ENCODE data around the gene CPXM2.

Gene CPXM2

GRCh38 chr10:123869020-123869414, 22.6 kb downstream of the CPXM2 start:
- DNase-seq (ENCODE audit: low spot score) = no peak

DNA sequence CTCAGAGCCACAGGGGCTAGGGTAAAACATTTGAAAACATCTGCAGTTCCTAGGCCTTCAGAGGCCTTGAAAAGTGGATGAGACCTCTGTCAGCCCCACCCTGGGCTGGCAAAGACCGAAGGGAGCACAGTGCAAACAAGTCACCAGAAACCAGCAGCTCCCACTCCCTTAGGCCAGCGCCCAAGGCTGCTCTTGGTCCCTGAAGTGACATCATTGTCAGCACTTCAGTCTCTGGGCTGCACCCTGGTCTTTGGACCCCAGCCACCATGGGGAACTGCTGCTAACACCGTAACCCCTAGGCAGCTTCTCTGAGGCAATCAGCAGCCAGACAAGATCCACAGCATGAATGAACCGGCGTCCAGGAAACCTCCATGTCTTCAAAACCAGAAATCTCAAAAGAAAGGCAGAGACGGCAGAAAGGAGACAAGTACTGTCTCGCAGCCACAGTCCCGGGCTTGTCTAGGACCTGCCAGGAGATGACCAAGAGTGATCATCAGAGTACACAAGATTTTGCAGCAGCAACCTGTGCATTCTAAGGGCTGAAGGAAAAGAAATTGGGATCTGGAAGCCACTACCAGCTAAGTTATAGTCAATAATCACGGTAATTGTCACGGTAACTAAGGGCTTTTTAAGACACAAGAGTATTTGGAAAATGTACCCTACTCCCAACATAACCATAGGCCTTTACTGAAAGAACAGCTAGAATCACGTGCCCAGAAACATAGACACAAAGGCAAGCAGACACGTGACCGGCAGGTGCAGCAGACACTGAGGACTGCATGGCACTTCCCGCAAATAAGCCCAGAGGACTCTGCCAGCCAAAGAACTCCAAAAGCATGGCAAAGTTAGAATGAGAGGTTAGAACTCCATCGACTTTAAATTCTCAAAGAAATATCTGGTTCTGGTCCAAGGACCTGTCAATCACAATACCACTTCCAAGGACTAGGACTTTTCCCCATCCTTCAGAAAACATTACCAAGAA, 23.3 kb downstream of the CPXM2 start:
- DNase-seq (ENCODE audit: low spot score) = no peak

DNA sequence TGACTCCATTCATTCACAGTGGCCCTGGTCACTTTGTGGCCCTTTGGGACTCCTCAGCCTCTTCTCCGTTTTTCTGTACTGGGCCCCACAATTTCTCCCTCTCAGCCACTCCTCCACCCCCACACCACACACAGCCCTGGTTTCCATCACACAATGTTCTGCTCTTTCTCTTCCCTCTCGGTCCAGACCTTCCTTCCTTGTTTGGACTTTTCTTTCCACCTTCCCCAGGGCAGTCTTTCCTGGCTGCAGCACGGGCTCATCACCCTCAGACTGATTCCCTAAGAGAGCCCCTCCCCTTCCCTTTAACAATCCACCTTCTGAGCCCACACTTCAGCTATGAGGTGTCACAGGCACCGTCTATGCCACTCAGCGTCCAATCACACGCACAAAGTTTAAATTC, 25.7 kb downstream of the CPXM2 start:
- no peak for DNase-seq (ENCODE audit: low spot score)

- DNase-seq (ENCODE audit: low spot score) = no peak
Measured at GRCh38 chr10:123865350-123865749, 26.3 kb downstream of the CPXM2 start.

DNA sequence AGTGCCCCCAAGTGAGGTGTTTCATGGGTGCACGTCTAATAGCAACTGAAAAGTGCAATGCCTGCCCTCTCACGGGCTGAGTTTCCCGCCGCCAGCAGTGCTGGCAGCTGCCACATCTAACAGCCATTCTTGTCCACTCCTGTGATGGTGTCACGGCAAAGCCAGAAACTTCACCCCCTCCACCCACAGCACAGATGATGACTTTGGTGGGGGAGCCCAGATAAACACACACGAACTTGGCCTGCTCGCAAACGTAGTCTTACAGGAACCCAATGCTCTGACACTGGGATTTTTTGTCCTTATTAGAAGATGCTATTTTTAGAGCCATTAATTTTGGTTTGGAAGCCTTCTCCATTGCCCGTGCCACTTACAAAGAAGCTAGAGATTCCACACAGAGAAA, 26.7 kb downstream of the CPXM2 start:
- no peak for DNase-seq (ENCODE audit: low spot score)

GRCh38 chr10:123863721-123864482, 27.7 kb downstream of the CPXM2 start:
- no peak for DNase-seq (ENCODE audit: low spot score)

GRCh38 chr10:123863183-123863575, 28.4 kb downstream of the CPXM2 start:
- DNase-seq (ENCODE audit: low spot score) = no peak

- no peak for DNase-seq (ENCODE audit: low spot score)
Measured at GRCh38 chr10:123862421-123863182, 29.0 kb downstream of the CPXM2 start.

- no peak for DNase-seq (ENCODE audit: low spot score)
Measured at GRCh38 chr10:123860856-123861255, 30.8 kb downstream of the CPXM2 start.

DNA sequence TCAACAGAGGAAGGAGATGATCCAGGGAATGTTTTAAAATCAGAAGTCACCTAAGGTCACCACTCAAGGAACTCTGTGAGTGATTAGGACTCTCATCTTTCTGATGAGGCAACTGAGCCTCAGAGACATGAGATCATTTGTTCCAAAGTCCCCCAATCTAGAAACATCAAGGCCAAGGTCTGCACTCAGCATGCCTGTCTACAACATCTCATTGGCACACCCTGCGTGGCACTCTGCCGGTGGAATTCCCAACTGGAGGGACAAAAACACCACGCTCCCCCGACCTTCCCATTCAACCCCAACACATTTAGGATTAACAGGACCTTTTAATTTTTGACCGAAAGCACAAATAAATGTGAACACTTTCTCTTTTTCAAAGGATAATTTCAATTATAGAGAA, 31.4 kb downstream of the CPXM2 start:
- no peak for DNase-seq (ENCODE audit: low spot score)

DNA sequence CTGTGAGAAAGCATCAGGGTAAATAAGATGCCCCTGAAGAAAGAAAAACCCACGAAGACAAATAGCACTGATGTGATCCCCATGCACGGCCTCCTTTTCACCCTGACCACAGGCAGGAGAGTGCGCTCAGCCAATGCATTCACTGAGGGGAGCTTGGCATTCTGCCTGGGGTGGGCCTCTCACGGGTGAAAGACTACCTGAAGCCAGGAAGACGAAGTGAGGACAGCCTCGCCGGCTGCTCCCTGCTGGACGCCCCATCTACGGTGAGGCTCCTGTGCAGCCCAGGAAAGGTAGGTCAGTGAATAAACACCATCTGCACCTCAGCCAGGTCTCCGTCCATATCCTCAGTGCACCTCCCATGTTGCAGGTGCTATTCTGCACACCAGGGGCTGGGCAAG, 32.0 kb downstream of the CPXM2 start:
- no peak for DNase-seq (ENCODE audit: low spot score)

- no peak for DNase-seq (ENCODE audit: low spot score)
Measured at GRCh38 chr10:123858907-123859652, 32.5 kb downstream of the CPXM2 start.

DNA sequence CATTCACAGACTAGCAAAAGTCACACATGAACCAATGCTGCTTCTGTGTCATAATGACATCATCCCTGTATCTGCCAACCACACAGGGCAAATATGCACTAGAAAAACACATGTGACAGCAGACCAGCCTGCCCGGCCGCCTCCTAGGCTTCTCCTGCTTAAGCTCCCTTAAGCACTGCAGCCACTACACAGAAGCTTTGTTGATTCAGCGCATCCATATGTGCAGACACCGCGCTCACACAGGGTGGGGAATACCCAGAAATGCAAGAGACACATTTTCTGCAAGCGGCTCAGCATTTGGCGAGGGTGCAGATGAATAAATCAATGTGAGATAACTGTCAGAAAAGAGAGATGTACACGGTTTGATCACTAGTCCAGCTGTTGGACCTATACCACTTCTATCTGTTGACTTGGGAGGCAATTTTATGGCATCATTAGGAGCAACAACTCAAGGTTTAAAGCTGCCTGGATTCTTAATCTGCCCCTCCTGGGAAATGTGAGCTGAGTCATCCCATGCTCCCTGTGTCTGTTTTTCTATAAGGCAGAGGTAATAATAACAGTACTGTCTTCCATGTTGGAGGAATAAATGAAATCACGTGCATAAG, 33.4 kb downstream of the CPXM2 start:
- DNase-seq (ENCODE audit: low spot score) = no peak

- no peak for DNase-seq (ENCODE audit: low spot score)
Measured at GRCh38 chr10:123857616-123858015, 34.0 kb downstream of the CPXM2 start.

- DNase-seq (ENCODE audit: low spot score) = no peak
Measured at GRCh38 chr10:123855008-123855684, 36.5 kb downstream of the CPXM2 start.

- DNase-seq (ENCODE audit: low spot score) = no peak
Measured at GRCh38 chr10:123854498-123854897, 37.1 kb downstream of the CPXM2 start.

- no peak for DNase-seq (ENCODE audit: low spot score)
Measured at GRCh38 chr10:123854003-123854402, 37.6 kb downstream of the CPXM2 start.

GRCh38 chr10:123852411-123852951, 39.1 kb downstream of the CPXM2 start:
- DNase-seq (ENCODE audit: low spot score) = no peak

DNA sequence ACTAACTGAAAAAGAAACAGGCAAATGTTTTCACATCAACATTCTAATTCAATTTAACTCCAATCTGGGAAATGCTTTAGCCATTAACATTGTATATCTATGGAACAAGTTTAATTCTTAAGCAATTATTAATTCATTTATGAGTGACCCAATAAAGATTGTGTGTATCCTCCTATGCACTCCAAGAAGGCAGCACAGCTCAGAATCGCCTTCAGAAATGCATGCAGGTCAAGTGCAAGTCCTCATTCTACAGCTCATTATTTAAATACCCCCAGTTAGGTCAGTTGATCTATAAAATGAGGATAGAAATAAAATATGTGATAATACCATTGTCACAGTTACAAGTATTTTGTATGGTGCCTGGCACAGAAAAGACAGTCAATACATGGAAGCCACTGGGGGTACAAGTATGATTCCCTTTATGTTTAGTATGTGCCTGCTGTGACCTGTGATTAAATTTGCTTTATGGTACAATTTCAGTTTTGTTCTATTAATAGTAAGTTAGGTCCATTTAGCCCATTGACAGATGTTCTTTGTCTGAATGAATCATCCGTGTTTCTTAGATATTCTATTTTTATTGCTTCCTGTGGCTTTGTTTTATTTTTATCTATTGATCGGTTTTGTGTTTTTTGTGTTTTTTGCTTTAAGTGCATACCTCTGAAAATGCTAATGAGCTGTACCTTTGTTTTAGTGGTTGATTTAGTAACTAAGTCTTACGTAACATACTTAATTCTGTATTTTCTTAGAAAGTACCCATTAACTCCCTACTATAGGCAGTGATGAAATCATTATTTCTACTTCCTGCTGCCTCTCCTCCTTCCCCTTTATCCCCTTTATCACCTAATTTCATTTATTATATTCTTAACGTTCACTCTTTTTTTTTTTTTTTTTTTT, 42.8 kb downstream of the CPXM2 start:
- DNase-seq (ENCODE audit: low spot score) = no peak
